Measurements from ENCODE around the gene SSPN.

DNA sequence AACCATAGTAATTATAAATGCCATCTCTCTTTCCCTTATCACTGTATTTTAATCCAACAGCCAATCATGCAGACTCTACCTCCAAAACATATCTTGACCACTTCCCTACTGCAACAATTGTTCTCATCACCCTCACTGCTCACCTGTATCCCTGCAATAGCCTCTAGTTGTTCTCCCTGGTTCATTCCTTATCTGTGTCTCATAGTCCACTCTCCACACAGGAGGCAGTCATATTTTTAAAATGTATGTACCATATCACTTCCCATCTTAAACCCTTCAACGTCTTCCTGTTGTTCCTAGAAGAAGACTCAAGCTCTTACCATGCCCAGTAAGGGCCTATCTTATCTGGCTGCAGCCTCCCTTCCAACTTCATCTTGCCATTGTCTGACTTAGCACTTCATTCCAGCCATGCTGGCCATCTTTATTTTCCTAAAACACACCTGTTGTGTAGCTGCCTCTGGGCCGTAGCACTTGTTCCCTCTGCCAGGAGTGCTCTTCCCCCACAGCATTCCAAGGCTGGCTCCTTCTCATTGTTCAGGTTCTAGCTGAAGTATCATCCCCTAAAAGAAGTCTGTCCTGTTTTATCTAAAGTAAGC is 42.8 kb upstream of the SSPN start:
- TF ChIP-seq POLR2AphosphoS5 (IDR thresholded peaks at IDR 0.05) (no peak), CTCF (IDR thresholded peaks at IDR 0.05) (no peak)
